NCI-H1694 (cell line): Measurements from ENCODE around the gene MAP3K6.

Experiments used
- DNase-seq: peaks from one replicate; lab custom pipeline; 2025; lab: John Stamatoyannopoulos, UW

MAP3K6 gene

GRCh38 chr1:27372808-27373690, 6.3 kb upstream of the MAP3K6 start:
- no peak for DNase-seq

GRCh38 chr1:27372022-27372807, 5.5 kb upstream of the MAP3K6 start:
- DNase-seq, result no peak

- DNase-seq, result no peak
Measured at GRCh38 chr1:27368869-27369582, 2.3 kb upstream of the MAP3K6 start.

- DNase-seq, result no peak
Measured at GRCh38 chr1:27367160-27367650, 444 bp upstream of the MAP3K6 start.

GRCh38 chr1:27366113-27366410, 699 bp downstream of the MAP3K6 start:
- DNase-seq, result peak; percentile 46

- DNase-seq, result peak; percentile 75
Measured at GRCh38 chr1:27365372-27366112, 1.2 kb downstream of the MAP3K6 start.

- no peak for DNase-seq
Measured at GRCh38 chr1:27364696-27365371, 1.9 kb downstream of the MAP3K6 start.

GRCh38 chr1:27363766-27364695, 2.7 kb downstream of the MAP3K6 start:
- DNase-seq, result no peak

GRCh38 chr1:27361553-27361952, 5.2 kb downstream of the MAP3K6 start:
- DNase-seq, result no peak

GRCh38 chr1:27361044-27361402, 5.7 kb downstream of the MAP3K6 start:
- no peak for DNase-seq

- no peak for DNase-seq
Measured at GRCh38 chr1:27360159-27361043, 6.4 kb downstream of the MAP3K6 start.

- DNase-seq, result no peak
Measured at GRCh38 chr1:27359822-27360158, 7.0 kb downstream of the MAP3K6 start.

GRCh38 chr1:27358928-27359313, 7.8 kb downstream of the MAP3K6 start:
- no peak for DNase-seq

- no peak for DNase-seq
Measured at GRCh38 chr1:27358038-27358927, 8.5 kb downstream of the MAP3K6 start.

GRCh38 chr1:27357281-27358037, 9.3 kb downstream of the MAP3K6 start:
- peak; percentile 14 for DNase-seq

GRCh38 chr1:27356619-27357280, 10.0 kb downstream of the MAP3K6 start:
- no peak for DNase-seq

GRCh38 chr1:27356277-27356618, 10.5 kb downstream of the MAP3K6 start:
- no peak for DNase-seq
